K562 treated with DMSO at 1 percent for 12 hours (cell line): Measurements from ENCODE around the gene UFSP1. TPM values are rescaled to one million over a fixed set of nuclear protein-coding genes. Genes with fewer than 3 reads are reported as not detected.

Source experiments
- total RNA-seq: library from RNA; unstranded; fragments of 300-600 nt; gene quantifications from 2 replicates; pipeline ENCODE4 v1.2.3, GENCODE V29; 2022; ENCODE audit not compliant: insufficient read depth

The UFSP1 gene
- total RNA-seq: 1.4 TPM in 1 of 2 replicates, not detected in the other

DNA sequence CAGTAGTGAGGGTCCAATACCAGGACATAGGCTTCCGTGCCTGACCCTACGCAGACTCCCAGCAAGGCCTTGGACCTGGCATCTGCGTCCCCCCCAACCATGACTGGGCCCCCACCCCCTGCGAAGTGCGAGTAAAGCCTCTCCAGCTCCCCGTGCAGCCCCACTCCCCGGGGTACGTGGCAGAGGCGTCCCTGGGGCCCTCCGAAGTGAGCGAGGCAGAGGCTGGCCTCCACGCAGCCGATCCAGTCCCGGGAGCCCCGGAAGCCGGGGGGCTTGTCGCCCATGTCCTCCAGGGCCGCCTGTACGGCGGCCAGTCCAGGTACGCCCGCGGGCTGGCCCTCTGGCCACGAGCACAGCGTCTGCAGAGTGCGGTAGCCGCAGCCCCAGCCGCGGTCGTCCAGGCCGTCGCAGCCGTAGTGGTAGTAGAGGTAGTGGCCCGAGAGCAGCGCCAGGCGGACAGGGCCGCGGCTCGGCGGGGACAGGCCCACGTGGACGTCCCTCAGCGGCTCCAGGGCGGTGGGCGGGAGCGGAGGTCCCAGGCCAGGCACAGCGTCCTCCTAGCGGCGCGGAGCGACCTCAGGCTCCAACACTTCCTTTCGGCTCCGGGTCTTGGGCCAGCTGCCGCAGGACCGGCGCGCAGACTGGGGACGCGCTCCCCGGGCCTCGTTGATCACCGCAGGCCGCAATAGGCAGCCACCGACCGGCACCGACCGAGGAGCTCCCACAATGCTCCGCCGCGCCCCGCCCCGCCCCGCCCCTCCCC lies at the start of gene UFSP1:
UFSP1 (minus strand) TSS at position 728 of the 763 bp plus-strand sequence; CDS start at position 284, 444 bp downstream.

GRCh38 chr7:100895701-100895955 lies 6.1 kb upstream of the UFSP1 start, which contains the start of gene ACHE:
ACHE (minus strand) TSS chr7:100895888; CDS start chr7:100894232, 1,656 bp downstream.

DNA sequence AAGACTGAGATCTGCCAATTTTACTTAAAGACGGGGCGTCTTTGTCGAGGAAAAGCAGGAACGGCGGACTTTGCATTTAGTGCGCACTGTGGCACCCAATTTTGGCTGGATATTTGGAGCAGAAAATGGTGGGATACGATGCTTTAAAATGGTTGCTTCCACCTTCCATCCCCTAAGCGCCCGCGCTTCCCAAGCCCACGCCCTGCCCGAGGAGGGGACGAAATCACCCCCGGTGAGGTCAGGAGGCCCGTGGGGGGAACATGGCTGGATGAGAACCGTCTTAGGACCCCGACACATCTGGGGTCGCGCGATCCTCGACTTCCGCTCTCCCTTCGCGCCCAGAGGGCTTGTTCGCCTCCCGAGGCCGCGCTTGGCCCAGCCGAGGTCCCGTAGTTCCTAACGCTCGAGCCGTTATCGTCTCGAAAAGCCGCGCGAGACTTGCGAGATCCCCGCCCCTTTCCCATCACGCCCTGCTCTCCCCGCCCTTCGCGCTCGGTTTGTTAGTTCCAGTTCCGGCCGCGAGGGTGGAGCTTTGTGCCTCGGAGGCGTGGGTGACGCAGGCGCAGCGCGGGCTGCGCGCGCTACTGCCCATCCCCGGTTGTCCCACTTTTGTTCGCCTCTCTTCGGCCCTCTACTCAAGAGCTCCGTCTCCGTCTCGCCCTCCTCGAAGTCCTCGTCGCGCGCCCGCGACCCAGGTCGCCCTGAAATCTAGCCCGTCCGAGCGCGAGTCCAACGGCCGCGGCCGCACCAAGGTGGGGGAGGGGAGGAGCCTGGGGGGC lies 14.7 kb downstream of the UFSP1 start, which contains the start of gene SRRT:
SRRT (plus strand) TSS at position 527 of the 779 bp plus-strand sequence. CDS start 488 bp downstream, outside the sequence.

GRCh38 chr7:100867040-100867775 lies 22.3 kb downstream of the UFSP1 start, which contains the start of gene TRIP6:
TRIP6 (plus strand) TSS chr7:100867387; CDS start chr7:100867498, 111 bp downstream.

DNA sequence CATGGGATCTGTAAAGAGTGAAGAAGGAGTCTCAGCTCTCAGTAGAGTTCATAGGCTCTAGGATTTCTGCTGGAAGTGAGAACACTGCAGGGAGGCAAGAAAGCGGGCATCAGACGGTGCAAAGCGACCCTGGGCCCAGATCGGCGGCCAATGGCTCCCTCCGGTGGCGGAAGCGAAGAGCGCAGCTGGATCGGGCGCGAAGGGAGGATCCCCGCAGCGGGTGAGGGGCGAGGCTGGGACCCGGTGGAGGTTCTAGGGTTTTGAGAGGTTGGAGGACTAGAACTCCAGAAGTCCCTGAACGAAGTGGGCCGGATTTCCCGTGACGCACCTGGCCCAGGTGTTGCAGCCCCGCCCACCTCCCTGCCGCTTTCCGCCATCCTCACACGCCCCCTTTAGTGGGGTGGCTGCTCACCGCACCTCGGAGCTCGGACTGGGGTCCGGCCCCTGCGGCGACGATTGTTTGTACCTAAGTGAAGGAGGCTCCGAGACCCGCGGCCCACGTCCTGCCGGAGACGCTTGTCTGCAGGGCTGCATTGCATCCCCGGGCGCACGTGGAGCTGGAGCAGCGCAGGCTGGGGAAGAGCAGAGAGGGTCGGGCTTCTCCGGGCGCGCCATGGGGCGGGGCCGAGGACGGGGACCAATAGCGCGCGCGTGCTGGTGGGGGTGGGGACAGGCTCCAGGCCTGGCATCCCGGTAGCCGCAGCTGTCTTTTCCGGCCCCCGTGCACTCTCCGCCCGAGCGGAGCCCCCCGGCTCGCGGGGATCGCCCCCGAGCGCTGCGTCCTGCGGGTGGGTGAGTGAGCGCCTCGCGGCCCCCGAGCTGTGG lies 37.3 kb downstream of the UFSP1 start, which contains the start of gene SLC12A9:
SLC12A9 (plus strand) TSS at position 666 of the 825 bp plus-strand sequence. CDS start 1,485 bp downstream, outside the sequence.

Other genes with a start within 250 kb of the UFSP1 start
- gene TFR2, start 248.2 kb downstream of the UFSP1 start, total RNA-seq: 47.9 and 70.0 TPM in 2 replicates
- not detected in 2 replicates for gene ACTL6B, start 233.3 kb downstream of the UFSP1 start, total RNA-seq
- gene GNB2, start 216.0 kb downstream of the UFSP1 start, total RNA-seq: 568 and 655 TPM in 2 replicates
- gene GIGYF1, start 195.5 kb downstream of the UFSP1 start, total RNA-seq: 11.4 and 30.9 TPM in 2 replicates
- gene POP7, start 183.6 kb downstream of the UFSP1 start, total RNA-seq: 82.2 and 128 TPM in 2 replicates
- gene EPO, start 169.2 kb downstream of the UFSP1 start, total RNA-seq: not detected in 2 replicates
- not detected in 2 replicates for gene ZAN, start 156.1 kb downstream of the UFSP1 start, total RNA-seq
- 29.2 and 45.9 TPM in 2 replicates for gene EPHB4, start 62.2 kb downstream of the UFSP1 start, total RNA-seq
- 11.1 and 18.6 TPM in 2 replicates for gene SLC12A9, start 37.0 kb downstream of the UFSP1 start, total RNA-seq
- gene TRIP6, start 22.3 kb downstream of the UFSP1 start, total RNA-seq: 65.2 and 74.9 TPM in 2 replicates
- gene SRRT, start 14.6 kb downstream of the UFSP1 start, total RNA-seq: 81.0 and 147 TPM in 2 replicates
- 1.4 and 5.5 TPM in 2 replicates for gene ACHE, start 6.2 kb upstream of the UFSP1 start, total RNA-seq
- gene MUC3A, start 59.8 kb upstream of the UFSP1 start, total RNA-seq: 0.74 TPM in 1 of 2 replicates, not detected in the other
- not detected in 2 replicates for gene MUC12, start 79.8 kb upstream of the UFSP1 start, total RNA-seq
- not detected in 2 replicates for gene MUC17, start 130.4 kb upstream of the UFSP1 start, total RNA-seq
- 12.0 and 25.1 TPM in 2 replicates for gene TRIM56, start 195.8 kb upstream of the UFSP1 start, total RNA-seq
- 1.5 and 3.0 TPM in 2 replicates for gene SERPINE1, start 237.4 kb upstream of the UFSP1 start, total RNA-seq